Esophagus squamous epithelium (tissue), 5 donors: Measurements from ENCODE around the gene RNF26. TPM values are rescaled to one million over a fixed set of nuclear protein-coding genes. Genes with fewer than 3 reads are reported as not detected.
A peak's percentile ranks its signal among the peaks of the same experiment; 100 is the strongest.

Source experiments
- DNase-seq: peaks from one replicate; lab custom pipeline; 2025; lab: John Stamatoyannopoulos, UW
- H3K27ac ChIP-seq, 4 donors: fragments of 200-600 bp; sonication (generic); one replicate each; pipeline ENCODE4 v1.5.1; 2016 to 2019; ENCODE audit warnings: mild to moderate bottlenecking in 1 of 4
- H3K27me3 ChIP-seq, 4 donors: fragments of 200-600 bp; sonication (generic); 1 replicate in 3 of 4; 2 replicates in 1 of 4; pipeline versions ENCODE4 v1.5.1 to v1.6.0; 2017 to 2021; ENCODE audit warnings: antibody characterized with exemption in 1 of 4
- H3K36me3 ChIP-seq, 3 donors: fragments of 200-600 bp; sonication (generic); one replicate each; pipeline ENCODE4 v1.5.1; 2016 to 2019
- H3K4me1 ChIP-seq, 3 donors: fragments of 200-600 bp; sonication (generic); one replicate each; pipeline ENCODE4 v1.5.1; 2017 to 2019
- H3K4me3 ChIP-seq, 4 donors: fragments of 200-600 bp; sonication (generic); 1 replicate in 3 of 4; 2 replicates in 1 of 4; pipeline ENCODE4 v1.5.1; 2016 to 2019; ENCODE audit warnings: mild to moderate bottlenecking in 2 of 4, moderate library complexity in 1 of 4
- H3K9me3 ChIP-seq, 3 donors: fragments of 200-600 bp; sonication (generic); one replicate each; pipeline ENCODE4 v1.5.1; 2016 to 2019
- POLR2A ChIP-seq, 4 donors: fragments of 450-650 bp; IDR thresholded peaks; one replicate each; pipeline ENCODE4 v1.6.1; 2017; ENCODE audit warnings: antibody characterized with exemption in 4 of 4, mild to moderate bottlenecking in 4 of 4, moderate library complexity in 3 of 4
- WGBS, 2 donors: methylation state at CpG; one replicate each; pipeline ENCODE4 v1.1.5; 2018; 5-methylcytosine and 5-hydroxymethylcytosine counted together
- intact Hi-C: fragments of 100-400 bp; cut with DNase I; formaldehyde crosslinking; loops from one replicate; pipeline ENCODE4 v1.15.0; 2022
- total RNA-seq, 4 donors: library from RNA; depleted of rRNA; stranded (reverse); fragments of >200 nt; gene quantifications; one replicate each; pipeline ENCODE4 v1.1.0, GENCODE V29; 2016
- TF ChIP-seq, protein P1 (sequence below), 6 experiments: fragments of 450-650 bp in 4 of 6; fragments of 200-600 bp in 2 of 6; sonication (generic) in 2 of 6; IDR thresholded peaks; one replicate each; pipeline ENCODE4 v1.5.1; 2016 to 2019; ENCODE audit warnings: antibody characterized with exemption in 6 of 6, mild to moderate bottlenecking in 4 of 6, moderate library complexity in 4 of 6
- donor health status: DM: yes; HTN: yes; CAD: no.

The RNF26 gene
- total RNA-seq, 4 donors from 2014 or later: 10.5 to 17.9 (median 12.2) TPM

GRCh38 chr11:119377112-119377901, 43.0 kb downstream of the RNF26 start:
- 33 to 59% methylated on average over 6 to 9 of the region's 12 CpGs for whole genome bisulfite sequencing, 2 donors
- TF ChIP-seq, protein P1, sequence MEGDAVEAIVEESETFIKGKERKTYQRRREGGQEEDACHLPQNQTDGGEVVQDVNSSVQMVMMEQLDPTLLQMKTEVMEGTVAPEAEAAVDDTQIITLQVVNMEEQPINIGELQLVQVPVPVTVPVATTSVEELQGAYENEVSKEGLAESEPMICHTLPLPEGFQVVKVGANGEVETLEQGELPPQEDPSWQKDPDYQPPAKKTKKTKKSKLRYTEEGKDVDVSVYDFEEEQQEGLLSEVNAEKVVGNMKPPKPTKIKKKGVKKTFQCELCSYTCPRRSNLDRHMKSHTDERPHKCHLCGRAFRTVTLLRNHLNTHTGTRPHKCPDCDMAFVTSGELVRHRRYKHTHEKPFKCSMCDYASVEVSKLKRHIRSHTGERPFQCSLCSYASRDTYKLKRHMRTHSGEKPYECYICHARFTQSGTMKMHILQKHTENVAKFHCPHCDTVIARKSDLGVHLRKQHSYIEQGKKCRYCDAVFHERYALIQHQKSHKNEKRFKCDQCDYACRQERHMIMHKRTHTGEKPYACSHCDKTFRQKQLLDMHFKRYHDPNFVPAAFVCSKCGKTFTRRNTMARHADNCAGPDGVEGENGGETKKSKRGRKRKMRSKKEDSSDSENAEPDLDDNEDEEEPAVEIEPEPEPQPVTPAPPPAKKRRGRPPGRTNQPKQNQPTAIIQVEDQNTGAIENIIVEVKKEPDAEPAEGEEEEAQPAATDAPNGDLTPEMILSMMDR (IDR thresholded peaks at IDR 0.05): no peak
- no peak for TF ChIP-seq POLR2A (IDR thresholded peaks at IDR 0.05)
- Histone ChIP-seq H3K36me3 (no peaks in the 10 kb centered on the region), H3K27ac (peak overlapping the region in 3 of 4 donors; percentile 17 to 87 (median 75)), H3K4me3 (no peak overlapping the region), H3K4me1 (peaks cover 17 to 81% (median 45%) of the 10 kb centered on the region in 3 donors), H3K27me3 (no peaks in the 10 kb centered on the region), H3K9me3 (no peaks in the 10 kb centered on the region)
- DNase-seq: no peak
- intact Hi-C loops: no loop called here

- WGBS, 2 donors: no CpG with 5 or more reads among the region's 6 CpGs
- Histone ChIP-seq H3K36me3 (no peaks in the 10 kb centered on the region), H3K4me1 (peaks cover 15 to 74% (median 46%) of the 10 kb centered on the region in 3 donors), H3K27ac (peak overlapping the region in 2 of 4 donors; percentile 75 to 87), H3K4me3 (no peak overlapping the region), H3K9me3 (no peaks in the 10 kb centered on the region), H3K27me3 (no peaks in the 10 kb centered on the region)
- DNase-seq: no peak
- no peak for TF ChIP-seq POLR2A (IDR thresholded peaks at IDR 0.05)
- TF ChIP-seq, protein P1 (IDR thresholded peaks at IDR 0.05): no peak
- intact Hi-C loops: no loop called here
These were observed 43.8 kb downstream of the RNF26 start for GRCh38 chr11:119377961-119378667.

- intact Hi-C loops: no loop called here
- Histone ChIP-seq H3K4me3 (no peak overlapping the region), H3K4me1 (peaks cover 15 to 67% (median 46%) of the 10 kb centered on the region in 3 donors), H3K27ac (peak overlapping the region in 1 of 4 donors; percentile 13), H3K27me3 (no peaks in the 10 kb centered on the region), H3K9me3 (no peaks in the 10 kb centered on the region), H3K36me3 (no peaks in the 10 kb centered on the region)
- no peak for DNase-seq
- TF ChIP-seq, protein P1 (IDR thresholded peaks at IDR 0.05): no peak
- no peak for TF ChIP-seq POLR2A (IDR thresholded peaks at IDR 0.05)
- WGBS, 2 donors: 71 to 83% methylated on average over 2 to 10 of the region's 10 CpGs
These were observed 44.6 kb downstream of the RNF26 start for GRCh38 chr11:119378851-119379465.

DNA sequence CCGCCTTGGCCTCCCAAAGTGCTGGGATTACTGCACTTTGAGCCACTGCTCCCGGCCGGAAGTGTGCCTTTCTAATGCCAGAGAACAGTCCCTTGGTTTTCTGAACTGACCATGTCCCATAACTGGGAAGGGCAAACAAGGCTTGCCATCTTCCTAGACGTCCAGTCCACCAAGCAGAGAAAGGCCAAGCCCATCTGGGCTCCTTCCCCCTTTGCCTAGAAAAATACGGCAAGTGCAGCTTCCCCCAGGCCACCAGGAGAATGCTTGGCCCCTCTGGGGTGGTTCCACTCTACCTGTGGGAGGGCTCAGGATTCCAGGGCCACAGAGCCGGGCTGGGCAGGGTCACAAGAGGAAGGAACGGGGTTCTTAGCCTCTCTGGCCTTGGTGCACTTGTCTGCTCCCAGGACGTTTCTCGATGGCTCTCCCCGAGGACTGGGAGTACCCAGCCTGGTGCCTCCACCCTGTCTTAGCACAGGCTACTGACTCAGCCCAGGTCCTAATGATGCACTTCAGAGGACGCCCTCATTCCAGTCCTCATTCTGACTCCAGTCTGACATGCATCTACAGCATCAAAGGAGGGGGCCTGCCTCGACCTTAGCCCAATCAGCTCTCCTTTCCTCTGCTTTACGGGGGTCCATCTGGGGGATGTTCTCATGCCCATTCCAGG, 46.0 kb downstream of the RNF26 start:
- no peak for TF ChIP-seq POLR2A (IDR thresholded peaks at IDR 0.05)
- TF ChIP-seq, protein P1 (IDR thresholded peaks at IDR 0.05): no peak
- intact Hi-C loops: no loop called here
- 76% methylated on average over 10 of the region's 13 CpGs; no CpG with 5 or more reads in 1 of the 2 donors for WGBS, 2 donors
- Histone ChIP-seq H3K4me3 (peak overlapping the region in 1 of 4 donors; percentile 49), H3K4me1 (peaks cover 15 to 54% (median 36%) of the 10 kb centered on the region in 3 donors), H3K36me3 (no peaks in the 10 kb centered on the region), H3K9me3 (no peaks in the 10 kb centered on the region), H3K27ac (peak overlapping the region in 3 of 4 donors; percentile 59 to 80 (median 80)), H3K27me3 (peaks cover 0 to 9% (median 0%) of the 10 kb centered on the region in 4 donors)
- no peak for DNase-seq
